GM18519 (cell line): ENCODE data around the gene MID1IP1.

Source experiments
- ATAC-seq: cut with Tn5 transposase; IDR thresholded peaks from one replicate; pipeline ENCODE4 v1.9.1; 2021; ENCODE audit warnings: mild to moderate bottlenecking, moderate library complexity; ENCODE audit not compliant: unreplicated experiment, low FRiP score

Gene MID1IP1

DNA sequence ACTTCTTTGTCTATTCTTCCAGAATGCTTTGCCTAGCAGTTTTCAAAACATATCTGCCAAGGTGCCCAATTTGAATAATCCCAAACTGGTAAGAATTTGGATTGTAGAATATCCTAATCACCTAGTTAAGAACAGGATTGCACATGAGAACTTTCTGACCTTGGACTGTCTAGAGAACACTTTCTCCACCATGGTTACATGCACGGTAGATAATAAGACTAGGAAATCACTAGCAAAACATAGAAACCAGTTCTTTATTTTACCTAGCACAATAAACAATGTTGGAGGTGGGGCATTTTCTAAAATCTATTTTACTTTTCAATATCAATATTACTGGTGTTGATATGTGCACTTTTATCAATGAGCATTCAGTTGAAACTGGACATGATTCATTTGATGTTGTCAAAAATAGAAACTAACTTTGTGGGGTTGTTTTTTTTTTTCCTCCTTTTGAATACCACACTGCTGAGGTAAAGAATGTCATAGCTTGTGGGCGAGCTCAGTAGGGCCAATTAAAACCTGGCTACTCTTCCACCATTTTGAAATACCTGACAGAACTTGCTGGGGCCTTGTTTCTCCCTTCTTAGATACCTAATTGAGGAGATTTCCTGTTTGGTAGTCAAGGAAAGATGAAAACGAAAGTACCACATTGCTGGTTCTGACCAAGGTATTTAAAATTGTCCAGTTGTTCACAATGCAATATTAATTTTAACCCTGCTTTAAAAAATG, 10.4 kb downstream of the MID1IP1 start:
- no peak for ATAC-seq

DNA sequence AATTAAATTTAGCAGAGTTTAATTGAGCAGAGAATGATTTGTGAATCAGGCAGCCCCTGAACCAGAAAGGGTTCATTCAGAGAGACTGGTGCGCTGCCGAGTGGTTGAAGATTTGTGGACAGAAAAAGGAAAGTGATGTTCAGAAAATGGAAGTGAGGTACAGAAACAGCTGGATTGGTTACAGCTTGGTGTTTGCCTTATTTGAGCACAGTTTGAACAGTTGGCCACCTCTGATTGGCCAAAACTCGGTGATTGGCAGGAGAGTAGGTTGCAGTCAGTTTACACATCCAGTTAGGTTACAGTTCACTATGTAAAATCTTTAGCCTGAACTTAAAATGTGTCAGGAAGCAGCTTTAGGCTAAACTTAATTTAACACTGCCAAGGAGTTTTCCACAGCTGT, 14.9 kb downstream of the MID1IP1 start:
- ATAC-seq: no peak

DNA sequence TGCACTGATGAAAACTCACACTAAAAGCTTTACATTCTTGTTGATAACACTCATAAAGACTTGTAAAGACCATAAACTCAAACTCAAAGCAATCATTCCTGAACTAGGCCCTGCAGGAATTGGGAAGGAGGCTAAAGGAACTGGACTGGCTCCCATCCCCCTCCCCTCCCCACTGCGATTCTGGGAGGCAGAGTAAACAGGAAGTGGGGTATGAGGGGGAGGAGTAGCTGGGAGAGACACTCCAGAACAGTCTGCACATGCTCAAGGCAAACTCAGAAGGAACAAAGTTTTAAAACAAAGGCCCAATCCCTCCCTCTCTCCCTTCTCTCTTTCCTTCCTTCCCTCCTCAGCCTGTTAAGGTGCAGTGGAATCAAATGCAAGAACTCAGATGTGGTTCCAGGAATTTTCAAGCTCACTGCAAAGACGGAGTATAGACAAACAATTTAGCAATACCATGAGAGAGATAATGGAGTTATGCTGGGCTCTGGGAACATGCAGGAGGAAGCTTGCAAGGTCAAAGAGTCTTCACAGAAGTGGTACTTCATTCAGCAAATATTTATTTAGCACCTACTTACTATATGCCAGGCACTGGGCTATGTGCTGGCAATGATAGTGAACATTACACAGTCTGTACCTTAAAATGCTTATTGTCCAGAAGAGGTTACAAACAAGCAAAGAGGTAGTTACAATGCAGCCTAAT, 15.9 kb downstream of the MID1IP1 start:
- no peak for ATAC-seq

- ATAC-seq: no peak
Observed at GRCh38 chrX:38819163-38819562, 17.9 kb downstream of the MID1IP1 start.

GRCh38 chrX:38819709-38820108, 18.4 kb downstream of the MID1IP1 start:
- no peak for ATAC-seq

- no peak for ATAC-seq
Observed at GRCh38 chrX:38820751-38821150, 19.5 kb downstream of the MID1IP1 start.

DNA sequence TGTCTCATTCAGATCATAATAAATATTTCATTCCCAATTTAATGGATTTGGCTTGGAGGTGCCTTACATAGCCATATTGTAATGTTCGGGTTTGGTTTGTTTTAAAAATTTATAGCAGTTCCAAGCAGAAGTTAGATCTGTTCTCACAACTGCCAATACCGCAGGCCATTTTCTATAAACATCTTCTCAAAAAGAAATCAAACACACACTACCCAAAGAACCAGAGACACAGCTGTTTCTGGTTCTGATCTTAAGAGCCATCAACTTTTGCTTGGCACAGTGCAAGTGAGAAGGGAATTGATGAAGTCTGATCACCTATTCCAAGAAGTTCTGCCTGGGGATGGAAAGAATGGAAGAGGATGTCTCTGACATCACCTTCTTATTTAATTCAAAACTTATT, 22.9 kb downstream of the MID1IP1 start:
- ATAC-seq: no peak

DNA sequence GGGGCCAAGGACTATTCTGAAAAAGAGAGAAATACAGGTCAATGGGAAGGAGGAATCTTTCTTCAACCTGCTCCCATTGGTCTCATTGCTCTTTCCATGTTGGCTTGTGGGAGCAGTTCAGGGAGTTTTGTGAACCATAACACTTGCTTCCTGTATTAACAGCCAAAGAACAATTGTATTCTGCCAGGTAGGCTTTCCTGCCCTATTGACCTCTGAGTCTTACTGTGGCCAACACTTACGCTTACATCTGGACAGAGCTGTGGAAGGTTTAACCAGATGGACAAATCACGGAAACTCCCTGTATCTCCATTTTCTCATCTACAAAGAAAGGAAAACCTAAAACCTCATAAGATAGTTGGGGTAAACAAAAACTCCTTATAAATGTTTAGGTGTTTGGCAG, 30.7 kb downstream of the MID1IP1 start:
- ATAC-seq: no peak

DNA sequence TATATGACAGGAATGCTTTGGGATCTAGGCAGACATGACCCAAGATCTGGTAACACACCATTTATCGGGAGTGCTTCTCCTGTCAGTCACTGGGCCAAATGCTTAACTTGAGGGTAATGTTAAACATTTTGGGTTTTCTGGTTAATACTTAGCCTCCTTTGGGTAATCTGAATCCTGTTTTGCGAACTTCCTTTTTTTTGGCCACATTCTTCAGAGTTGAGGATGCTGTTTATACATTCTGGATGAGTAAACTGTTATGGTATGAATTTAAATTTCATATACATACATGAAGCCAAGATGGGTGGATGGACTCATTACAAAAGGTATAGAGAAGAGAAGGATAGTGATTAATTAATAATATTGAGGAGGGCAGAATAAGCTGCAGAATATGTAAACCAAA, 36.1 kb downstream of the MID1IP1 start:
- no peak for ATAC-seq

- ATAC-seq: no peak
Observed at GRCh38 chrX:38839277-38839676, 38.0 kb downstream of the MID1IP1 start.

DNA sequence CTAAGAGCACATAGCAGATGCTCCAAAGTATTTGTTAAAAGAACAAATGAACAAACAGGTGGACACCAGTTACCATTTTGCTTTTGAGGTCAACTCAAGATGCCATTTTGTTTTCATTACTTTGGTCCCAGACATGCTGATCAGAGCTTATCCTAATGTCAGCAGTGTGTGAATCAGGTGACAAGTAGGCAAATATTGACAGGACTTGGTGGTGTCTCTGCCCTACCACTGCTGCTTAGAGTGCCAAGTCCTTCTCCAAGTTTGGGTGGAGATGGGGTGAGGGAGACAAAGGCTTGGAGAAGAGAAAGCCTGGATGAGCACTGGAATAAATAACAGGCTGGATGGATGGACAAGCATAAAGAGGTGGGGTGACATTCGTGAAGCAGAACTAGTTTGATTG, 38.7 kb downstream of the MID1IP1 start:
- ATAC-seq: no peak

GRCh38 chrX:38841750-38842149, 40.5 kb downstream of the MID1IP1 start:
- ATAC-seq: no peak

- no peak for ATAC-seq
Observed at GRCh38 chrX:38845426-38845825, 44.2 kb downstream of the MID1IP1 start.

DNA sequence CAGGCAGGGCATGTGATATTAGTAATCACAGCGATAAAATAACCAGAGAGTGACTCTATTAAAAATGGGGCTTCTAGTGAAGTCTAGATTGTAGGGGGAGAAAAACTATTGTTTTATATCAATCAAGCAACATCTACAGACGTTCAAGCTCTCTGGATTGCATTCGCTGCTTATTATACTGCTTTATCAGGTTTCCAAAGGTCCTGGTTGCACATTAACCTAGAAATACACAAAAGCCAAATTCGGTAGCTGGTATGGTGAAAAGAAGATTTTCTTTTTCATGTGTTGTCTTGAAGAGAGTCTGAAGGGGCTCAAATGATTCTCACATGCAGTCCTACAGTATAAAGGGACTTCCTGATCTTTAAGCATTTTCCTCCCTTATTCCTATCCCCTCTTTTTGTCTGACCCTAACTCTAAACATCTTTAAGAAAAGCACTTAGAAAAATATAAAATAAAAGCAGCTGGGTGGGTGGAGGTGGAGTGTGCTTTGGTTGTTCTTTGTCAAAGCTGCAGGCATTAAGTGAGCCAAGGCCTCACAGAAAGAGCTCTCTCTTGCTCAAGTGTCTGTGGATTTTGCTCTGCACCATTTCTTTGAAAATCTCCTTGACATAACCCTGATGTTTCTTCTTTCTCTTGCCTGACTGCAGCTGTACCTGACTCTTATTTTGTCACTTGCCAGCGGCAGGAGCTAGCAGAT, 46.1 kb downstream of the MID1IP1 start:
- ATAC-seq: no peak

GRCh38 chrX:38847903-38848230, 46.6 kb downstream of the MID1IP1 start:
- ATAC-seq: no peak

DNA sequence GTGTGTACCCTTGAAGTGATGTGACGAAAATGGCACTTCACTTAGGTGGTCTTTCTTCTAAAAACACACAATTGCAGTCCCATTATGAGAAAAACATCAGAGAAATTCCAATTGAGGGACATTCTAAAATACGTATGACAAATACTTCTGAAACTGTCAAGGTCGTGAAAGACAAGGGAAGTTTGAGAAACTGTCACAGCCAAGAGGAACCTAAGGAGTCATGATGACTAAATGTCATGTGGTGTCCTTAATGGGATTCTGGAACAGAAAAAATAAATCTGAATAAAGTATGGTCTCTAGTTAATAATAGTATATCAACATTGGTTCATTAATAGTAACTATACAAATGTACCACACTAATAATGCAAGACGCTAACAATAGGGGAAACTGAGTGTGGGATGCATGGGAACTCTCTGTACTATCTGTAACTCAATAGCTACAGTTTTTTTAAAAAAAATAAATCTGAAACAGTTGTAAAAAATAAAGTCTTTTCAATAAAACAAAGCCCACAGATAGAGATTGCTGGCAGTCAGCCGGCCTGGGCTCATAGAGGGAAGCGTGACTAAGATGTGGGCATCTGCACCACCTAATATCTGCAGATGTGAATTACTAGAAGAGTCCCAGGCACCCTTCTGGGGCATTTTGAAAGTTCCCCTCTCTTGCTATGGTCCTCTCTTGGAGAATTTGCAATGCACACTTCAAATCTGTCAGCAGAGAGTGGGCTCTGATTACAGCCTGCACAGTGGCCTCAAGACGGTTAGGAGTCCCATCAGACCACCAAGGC, 47.6 kb downstream of the MID1IP1 start:
- ATAC-seq: no peak

- no peak for ATAC-seq
Observed at GRCh38 chrX:38850807-38851544, 49.7 kb downstream of the MID1IP1 start.

GRCh38 chrX:38854305-38854704, 53.0 kb downstream of the MID1IP1 start:
- no peak for ATAC-seq
